ENCODE data around the gene ADH7. TPM values are rescaled to one million over a fixed set of nuclear protein-coding genes. Genes with fewer than 3 reads are reported as not detected.

ADH7 gene
- total RNA-seq, 1 experiment from 2014 or later, result not detected

DNA sequence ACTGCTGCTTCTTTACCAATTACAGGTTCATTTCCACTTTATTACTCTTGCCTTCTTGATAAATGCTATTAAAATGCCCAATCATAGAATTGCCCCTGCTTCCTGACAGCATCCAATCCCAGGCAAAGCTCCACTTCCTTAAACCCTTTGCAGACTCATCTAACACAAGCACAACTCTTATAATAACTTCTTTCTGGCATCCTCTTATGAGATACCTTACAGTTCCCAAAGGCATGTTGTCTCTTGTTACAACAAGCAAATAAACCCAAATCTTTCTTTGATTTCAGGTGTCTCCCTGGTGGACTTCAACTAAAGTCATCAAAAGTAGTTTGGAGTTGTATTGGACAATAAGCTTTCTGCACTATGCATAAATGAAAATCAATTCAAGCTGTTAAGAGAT is 22.5 kb upstream of the ADH7 start:
- Histone ChIP-seq H3K4me2 (ENCODE audit: low read length) (no peak overlapping the region), H3K36me3 (ENCODE audit: control insufficient read depth in 1 of 2, insufficient read depth in 2 of 2, low read length in 2 of 2) (no peaks in the 10 kb centered on the region), H3K4me1 (ENCODE audit: control insufficient read depth in 1 of 2, insufficient read depth in 2 of 2, low read length in 2 of 2) (peaks cover 0 to 5% of the 10 kb centered on the region in 2 experiments; a peak in 1 of 4 replicates), H3K27me3 (ENCODE audit: insufficient read depth, low read length) (no peaks in the 10 kb centered on the region), H3K9ac (ENCODE audit: low read length) (no peak overlapping the region), H3K4me3 (replicated peaks in 1 of 2; ENCODE audit: low read depth in 1 of 2, low read length in 2 of 2) (no peak overlapping the region), H3K9me3 (ENCODE audit: control insufficient read depth in 1 of 2, insufficient read depth in 1 of 2, low read depth in 1 of 2, low read length in 2 of 2) (no peaks in the 10 kb centered on the region; a peak in 1 of 4 replicates), H4K20me1 (ENCODE audit: insufficient read depth) (no peaks in the 10 kb centered on the region), H3K27ac (ENCODE audit: low read depth, low read length) (no peak overlapping the region), H3K9me2 (ENCODE audit: insufficient read depth) (no peaks in the 10 kb centered on the region), H3K79me2 (ENCODE audit: insufficient read depth, low read length) (no peaks in the 10 kb centered on the region), H2AFZ (ENCODE audit: low read depth, low read length, poor library complexity, severe bottlenecking) (no peak overlapping the region)
- ChIA-PET CTCF (no interaction called here), RAD21 (ENCODE audit: low non-redundant PET in 1 of 2, low total read pairs in 2 of 2, uncharacterized antibody in 2 of 2, unreplicated experiment in 2 of 2) (no interaction called here), POLR2A (no interaction called here)
- no peak for DNase-seq (ENCODE audit: low read depth, low spot score)
- intact Hi-C loops (cut with micrococcal nuclease), result no loop called here
- no peak for ATAC-seq
- BruUV-seq (replicated peaks), result no TSS peak
- TF ChIP-seq, protein P1, sequence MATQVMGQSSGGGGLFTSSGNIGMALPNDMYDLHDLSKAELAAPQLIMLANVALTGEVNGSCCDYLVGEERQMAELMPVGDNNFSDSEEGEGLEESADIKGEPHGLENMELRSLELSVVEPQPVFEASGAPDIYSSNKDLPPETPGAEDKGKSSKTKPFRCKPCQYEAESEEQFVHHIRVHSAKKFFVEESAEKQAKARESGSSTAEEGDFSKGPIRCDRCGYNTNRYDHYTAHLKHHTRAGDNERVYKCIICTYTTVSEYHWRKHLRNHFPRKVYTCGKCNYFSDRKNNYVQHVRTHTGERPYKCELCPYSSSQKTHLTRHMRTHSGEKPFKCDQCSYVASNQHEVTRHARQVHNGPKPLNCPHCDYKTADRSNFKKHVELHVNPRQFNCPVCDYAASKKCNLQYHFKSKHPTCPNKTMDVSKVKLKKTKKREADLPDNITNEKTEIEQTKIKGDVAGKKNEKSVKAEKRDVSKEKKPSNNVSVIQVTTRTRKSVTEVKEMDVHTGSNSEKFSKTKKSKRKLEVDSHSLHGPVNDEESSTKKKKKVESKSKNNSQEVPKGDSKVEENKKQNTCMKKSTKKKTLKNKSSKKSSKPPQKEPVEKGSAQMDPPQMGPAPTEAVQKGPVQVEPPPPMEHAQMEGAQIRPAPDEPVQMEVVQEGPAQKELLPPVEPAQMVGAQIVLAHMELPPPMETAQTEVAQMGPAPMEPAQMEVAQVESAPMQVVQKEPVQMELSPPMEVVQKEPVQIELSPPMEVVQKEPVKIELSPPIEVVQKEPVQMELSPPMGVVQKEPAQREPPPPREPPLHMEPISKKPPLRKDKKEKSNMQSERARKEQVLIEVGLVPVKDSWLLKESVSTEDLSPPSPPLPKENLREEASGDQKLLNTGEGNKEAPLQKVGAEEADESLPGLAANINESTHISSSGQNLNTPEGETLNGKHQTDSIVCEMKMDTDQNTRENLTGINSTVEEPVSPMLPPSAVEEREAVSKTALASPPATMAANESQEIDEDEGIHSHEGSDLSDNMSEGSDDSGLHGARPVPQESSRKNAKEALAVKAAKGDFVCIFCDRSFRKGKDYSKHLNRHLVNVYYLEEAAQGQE (IDR thresholded peaks at IDR 0.05; ENCODE audit: low read depth), result no peak

DNA sequence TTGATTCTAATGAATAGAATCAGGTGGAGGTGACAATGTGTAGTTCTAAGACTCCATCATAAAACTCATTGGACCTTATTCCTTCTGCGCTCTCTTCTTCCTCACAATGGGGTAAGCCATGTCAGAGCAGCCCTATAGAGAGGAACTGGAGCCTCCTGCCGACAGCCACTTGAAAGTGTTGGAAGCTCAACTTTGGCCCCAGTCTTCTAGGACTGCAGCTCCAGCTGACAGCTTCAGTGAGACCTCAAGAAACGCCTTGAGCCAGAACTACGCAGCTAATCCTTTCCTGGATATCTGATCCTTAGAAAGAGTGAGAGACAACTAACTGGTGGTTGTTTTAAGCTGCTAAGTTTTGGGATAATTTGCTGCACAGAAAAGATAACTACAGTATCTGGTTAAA is 22.1 kb upstream of the ADH7 start:
- H3K4me1 ChIP-seq (ENCODE audit: control insufficient read depth in 1 of 2, insufficient read depth in 2 of 2, low read length in 2 of 2), result peaks cover 0 to 5% of the 10 kb centered on the region in 2 experiments; a peak in 1 of 4 replicates
- H3K4me2 ChIP-seq (ENCODE audit: low read length), result no peak overlapping the region
- DNase-seq (ENCODE audit: low read depth, low spot score) (no peak), ATAC-seq (no peak)
- H2AFZ ChIP-seq (ENCODE audit: low read depth, low read length, poor library complexity, severe bottlenecking), result no peak overlapping the region
- intact Hi-C loops (cut with micrococcal nuclease), result no loop called here
- H3K4me3 ChIP-seq (replicated peaks in 1 of 2; ENCODE audit: low read depth in 1 of 2, low read length in 2 of 2), result no peak overlapping the region
- no peaks in the 10 kb centered on the region; a peak in 1 of 4 replicates for H3K9me3 ChIP-seq (ENCODE audit: control insufficient read depth in 1 of 2, insufficient read depth in 1 of 2, low read depth in 1 of 2, low read length in 2 of 2)
- no peak overlapping the region for H3K9ac ChIP-seq (ENCODE audit: low read length)
- no peak overlapping the region for H3K27ac ChIP-seq (ENCODE audit: low read depth, low read length)
- ChIA-PET POLR2A (no interaction called here), RAD21 (ENCODE audit: low non-redundant PET in 1 of 2, low total read pairs in 2 of 2, uncharacterized antibody in 2 of 2, unreplicated experiment in 2 of 2) (no interaction called here), CTCF (no interaction called here)
- no TSS peak for BruUV-seq (replicated peaks)
- H4K20me1 ChIP-seq (ENCODE audit: insufficient read depth), result no peaks in the 10 kb centered on the region
- H3K27me3 ChIP-seq (ENCODE audit: insufficient read depth, low read length), result no peaks in the 10 kb centered on the region
- no peaks in the 10 kb centered on the region for H3K36me3 ChIP-seq (ENCODE audit: control insufficient read depth in 1 of 2, insufficient read depth in 2 of 2, low read length in 2 of 2)
- H3K9me2 ChIP-seq (ENCODE audit: insufficient read depth), result no peaks in the 10 kb centered on the region
- H3K79me2 ChIP-seq (ENCODE audit: insufficient read depth, low read length), result no peaks in the 10 kb centered on the region
- TF ChIP-seq ELF1 (IDR thresholded peaks at IDR 0.05; ENCODE audit: borderline replicate concordance, low read depth) (no peak), FOSL1 (IDR thresholded peaks at IDR 0.05; ENCODE audit: low read depth) (no peak)
- TF ChIP-seq, protein P1 (IDR thresholded peaks at IDR 0.05; ENCODE audit: low read depth), result no peak
- TF ChIP-seq, protein P2, sequence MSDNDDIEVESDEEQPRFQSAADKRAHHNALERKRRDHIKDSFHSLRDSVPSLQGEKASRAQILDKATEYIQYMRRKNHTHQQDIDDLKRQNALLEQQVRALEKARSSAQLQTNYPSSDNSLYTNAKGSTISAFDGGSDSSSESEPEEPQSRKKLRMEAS (IDR thresholded peaks at IDR 0.05), result no peak

Data from HCT116 (cell line).